A673 (cell line): ENCODE measurements around the gene GLYR1. TPM values are rescaled to one million over a fixed set of nuclear protein-coding genes. Genes with fewer than 3 reads are reported as not detected.

Experiments used
- BruUV-seq: library from RNA; stranded (reverse); fragments of 400-500 nt; replicated peaks from 2 replicates; lab custom pipeline; 2021; lab: Mats Ljungman, UMichigan
- CTCF ChIA-PET: fragments of 300-600 bp; sonication (Branson Sonifier 250); formaldehyde crosslinking; loops from one replicate; lab custom pipeline; 2022; ENCODE audit warnings: antibody characterized with exemption; lab: Charles Lee
- POLR2A ChIA-PET: fragments of 300-600 bp; sonication (Branson Sonifier 250); formaldehyde crosslinking; loops from one replicate; lab custom pipeline; 2022; ENCODE audit warnings: antibody characterized with exemption; ENCODE audit not compliant: low non-redundant PET; lab: Charles Lee
- DNase-seq: peaks from one replicate; pipeline ENCODE4 v3.0.0-alpha.2; 2015; ENCODE audit warnings: low spot score
- H3K27ac ChIP-seq: fragments of 200-600 bp; sonication (generic); 2 replicates; pipeline ENCODE4 v1.5.1; 2016; ENCODE audit warnings: mixed run types, low read depth, mild to moderate bottlenecking, mixed read lengths, antibody characterized with exemption, low read length; ENCODE audit not compliant: poor library complexity, severe bottlenecking
- H3K27me3 ChIP-seq: fragments of 200-600 bp; sonication (generic); replicated peaks from 2 replicates; pipeline ENCODE4 v1.6.1; 2017; ENCODE audit warnings: mixed run types, low read depth, mild to moderate bottlenecking, mixed read lengths, antibody characterized with exemption, low read length; ENCODE audit not compliant: insufficient read depth, poor library complexity
- H3K36me3 ChIP-seq: fragments of 200-600 bp; sonication (generic); 2 replicates; pipeline ENCODE4 v1.6.1; 2016; ENCODE audit warnings: mixed run types, mild to moderate bottlenecking, mixed read lengths, antibody characterized with exemption, low read length; ENCODE audit not compliant: insufficient read depth, poor library complexity, severe bottlenecking
- H3K4me1 ChIP-seq: fragments of 200-600 bp; sonication (generic); 2 replicates; pipeline ENCODE4 v1.6.1; 2017; ENCODE audit warnings: mixed run types, mild to moderate bottlenecking, mixed read lengths, antibody characterized with exemption, low read length; ENCODE audit not compliant: insufficient read depth, poor library complexity, severe bottlenecking
- H3K4me3 ChIP-seq: fragments of 200-600 bp; sonication (generic); 2 replicates; pipeline ENCODE4 v1.5.1; 2016; ENCODE audit warnings: low read depth, mixed run types, mild to moderate bottlenecking, mixed read lengths, low read length; ENCODE audit not compliant: poor library complexity, severe bottlenecking
- H3K9me3 ChIP-seq: fragments of 200-600 bp; sonication (generic); 2 replicates; pipeline ENCODE4 v1.6.1; 2016; ENCODE audit warnings: mixed run types, low read depth, mild to moderate bottlenecking, mixed read lengths, antibody characterized with exemption, low read length; ENCODE audit not compliant: poor library complexity, severe bottlenecking
- CTCF ChIP-seq: fragments of 300-800, 200-600 bp; sonication (generic); conservative IDR thresholded peaks from 2 replicates; pipeline ENCODE4 v1.5.1; 2017; ENCODE audit warnings: low read depth, mild to moderate bottlenecking, antibody characterized with exemption, low read length, moderate library complexity, mixed read lengths
- EZH2 ChIP-seq: fragments of 200-600 bp; sonication (generic); IDR thresholded peaks from 2 replicates; pipeline ENCODE4 v1.6.1; 2017; ENCODE audit warnings: borderline replicate concordance, low read depth, mild to moderate bottlenecking, mixed read lengths, antibody characterized with exemption, low read length; ENCODE audit not compliant: poor library complexity, severe bottlenecking
- intact Hi-C: fragments of 100-400 bp; cut with micrococcal nuclease; formaldehyde crosslinking; loops from one replicate; pipeline ENCODE4 v1.10.0; 2022; ENCODE audit not compliant: unreplicated experiment
- total RNA-seq: library from RNA; stranded (reverse); gene quantifications from 2 replicates; pipeline ENCODE4 v1.2.3, GENCODE V29; 2021

The GLYR1 gene
- total RNA-seq, 1 experiment from 2014 or later, result 128 TPM

- H3K27me3 ChIP-seq, result no peaks in the 10 kb centered on the region
- ChIA-PET CTCF (no interaction called here), POLR2A (no interaction called here)
- BruUV-seq, result no TSS peak
- DNase-seq, result no peak
- H3K9me3 ChIP-seq, result no peaks in the 10 kb centered on the region
- H3K4me3 ChIP-seq, result no peak overlapping the region
- no peak for TF ChIP-seq CTCF
- TF ChIP-seq EZH2, result no peak
- no peak overlapping the region for H3K27ac ChIP-seq
- intact Hi-C loops, result no loop called here
- H3K4me1 ChIP-seq, result no peaks in the 10 kb centered on the region
- H3K36me3 ChIP-seq, result peaks cover 51% of the 10 kb centered on the region
Measured at GRCh38 chr16:4882000-4882632, 35.0 kb upstream of the GLYR1 start.

- H3K27ac ChIP-seq, result no peak overlapping the region
- H3K36me3 ChIP-seq, result peaks cover 67% of the 10 kb centered on the region
- POLR2A ChIA-PET, result no interaction called here
- no peak overlapping the region for H3K4me3 ChIP-seq
- no peaks in the 10 kb centered on the region for H3K27me3 ChIP-seq
- no TSS peak for BruUV-seq
- H3K4me1 ChIP-seq, result no peaks in the 10 kb centered on the region
- no peaks in the 10 kb centered on the region for H3K9me3 ChIP-seq
- CTCF ChIA-PET, result no interaction called here
- no peak for DNase-seq
- TF ChIP-seq CTCF (no peak), EZH2 (no peak)
- intact Hi-C loops, result no loop called here
Measured at GRCh38 chr16:4880006-4880580, 33.0 kb upstream of the GLYR1 start.

GRCh38 chr16:4879049-4879448 is 32.0 kb upstream of the GLYR1 start:
- no TSS peak for BruUV-seq
- H3K27ac ChIP-seq, result no peak overlapping the region
- CTCF ChIA-PET, result no interaction called here

More at GRCh38 chr16:4879049-4879448, 32.0 kb upstream of the GLYR1 start:
- POLR2A ChIA-PET, result no interaction called here
- intact Hi-C loops, result no loop called here
- Histone ChIP-seq H3K36me3 (peaks cover 75% of the 10 kb centered on the region), H3K9me3 (no peaks in the 10 kb centered on the region), H3K4me1 (no peaks in the 10 kb centered on the region), H3K4me3 (no peak overlapping the region), H3K27me3 (no peaks in the 10 kb centered on the region)
- no peak for DNase-seq
- TF ChIP-seq EZH2 (no peak), CTCF (no peak)
